ENCODE measurements around the gene TRIM15. TPM values are rescaled to one million over a fixed set of nuclear protein-coding genes. Genes with fewer than 3 reads are reported as not detected.
"Not testable (repeated sequence)": the region's sequence is repeated elsewhere in the genome, so short reads cannot be mapped to it uniquely, and the experiment has no call there.

TRIM15 gene
- total RNA-seq, 3 donors from 2014 or later (not counting 1 experiment from before 2014, with no cell fraction given), result not detected

GRCh38 chr6:30136570-30137286, 26.6 kb upstream of the TRIM15 start:
- WGBS (ENCODE audit: insufficient coverage), result 47% methylated on average over 11 of the region's 11 CpGs
- H3K36me3 ChIP-seq (ENCODE audit: control insufficient read depth, insufficient read depth, low read length), result no peaks in the 10 kb centered on the region
- no peak overlapping the region for H3K4me3 Mint-ChIP-seq
- H3K9me3 ChIP-seq (ENCODE audit: control insufficient read depth, insufficient read depth, low read length), result no peaks in the 10 kb centered on the region
- ATAC-seq, result no peak
- no peaks in the 10 kb centered on the region for H3K4me1 ChIP-seq (ENCODE audit: control insufficient read depth, insufficient read depth, low read length)
- H3K27ac Mint-ChIP-seq, result no peak overlapping the region
- H3K27ac ChIP-seq (ENCODE audit: low read length), result no peak overlapping the region
- H3K4me1 Mint-ChIP-seq, result no peaks in the 10 kb centered on the region
- no peak overlapping the region for H3K4me3 ChIP-seq (ENCODE audit: low read length)
- intact Hi-C loops (cut with micrococcal nuclease), result no loop called here
- no peaks in the 10 kb centered on the region for H3K36me3 Mint-ChIP-seq
- peaks cover 7% of the 10 kb centered on the region for H3K27me3 ChIP-seq (ENCODE audit: control insufficient read depth, insufficient read depth, low read length)
- H3K9me3 Mint-ChIP-seq, result no peaks in the 10 kb centered on the region
- no peak for DNase-seq
- peaks cover 22 to 43% of the 10 kb centered on the region in 2 donors for H3K27me3 Mint-ChIP-seq (ENCODE audit: low read depth in 2 of 2)
- TF ChIP-seq, protein P1, sequence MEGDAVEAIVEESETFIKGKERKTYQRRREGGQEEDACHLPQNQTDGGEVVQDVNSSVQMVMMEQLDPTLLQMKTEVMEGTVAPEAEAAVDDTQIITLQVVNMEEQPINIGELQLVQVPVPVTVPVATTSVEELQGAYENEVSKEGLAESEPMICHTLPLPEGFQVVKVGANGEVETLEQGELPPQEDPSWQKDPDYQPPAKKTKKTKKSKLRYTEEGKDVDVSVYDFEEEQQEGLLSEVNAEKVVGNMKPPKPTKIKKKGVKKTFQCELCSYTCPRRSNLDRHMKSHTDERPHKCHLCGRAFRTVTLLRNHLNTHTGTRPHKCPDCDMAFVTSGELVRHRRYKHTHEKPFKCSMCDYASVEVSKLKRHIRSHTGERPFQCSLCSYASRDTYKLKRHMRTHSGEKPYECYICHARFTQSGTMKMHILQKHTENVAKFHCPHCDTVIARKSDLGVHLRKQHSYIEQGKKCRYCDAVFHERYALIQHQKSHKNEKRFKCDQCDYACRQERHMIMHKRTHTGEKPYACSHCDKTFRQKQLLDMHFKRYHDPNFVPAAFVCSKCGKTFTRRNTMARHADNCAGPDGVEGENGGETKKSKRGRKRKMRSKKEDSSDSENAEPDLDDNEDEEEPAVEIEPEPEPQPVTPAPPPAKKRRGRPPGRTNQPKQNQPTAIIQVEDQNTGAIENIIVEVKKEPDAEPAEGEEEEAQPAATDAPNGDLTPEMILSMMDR (IDR thresholded peaks at IDR 0.05), result no peak

GRCh38 chr6:30140240-30140639, 23.1 kb upstream of the TRIM15 start:
- H3K4me3 ChIP-seq (ENCODE audit: low read length); H3K4me3 Mint-ChIP-seq; H3K36me3 Mint-ChIP-seq; intact Hi-C loops (cut with micrococcal nuclease); H3K36me3 ChIP-seq (ENCODE audit: control insufficient read depth, insufficient read depth, low read length); ATAC-seq; H3K27me3 ChIP-seq (ENCODE audit: control insufficient read depth, insufficient read depth, low read length); H3K4me1 Mint-ChIP-seq; H3K9me3 ChIP-seq (ENCODE audit: control insufficient read depth, insufficient read depth, low read length); H3K27ac ChIP-seq (ENCODE audit: low read length); H3K4me1 ChIP-seq (ENCODE audit: control insufficient read depth, insufficient read depth, low read length); H3K9me3 Mint-ChIP-seq; DNase-seq; H3K27ac Mint-ChIP-seq: not testable (repeated sequence)
- 72% methylated on average over 7 of the region's 8 CpGs for WGBS (ENCODE audit: insufficient coverage)
- H3K27me3 Mint-ChIP-seq (ENCODE audit: low read depth in 2 of 2), result peaks cover 30 to 56% of the 10 kb centered on the region in 2 donors

DNA sequence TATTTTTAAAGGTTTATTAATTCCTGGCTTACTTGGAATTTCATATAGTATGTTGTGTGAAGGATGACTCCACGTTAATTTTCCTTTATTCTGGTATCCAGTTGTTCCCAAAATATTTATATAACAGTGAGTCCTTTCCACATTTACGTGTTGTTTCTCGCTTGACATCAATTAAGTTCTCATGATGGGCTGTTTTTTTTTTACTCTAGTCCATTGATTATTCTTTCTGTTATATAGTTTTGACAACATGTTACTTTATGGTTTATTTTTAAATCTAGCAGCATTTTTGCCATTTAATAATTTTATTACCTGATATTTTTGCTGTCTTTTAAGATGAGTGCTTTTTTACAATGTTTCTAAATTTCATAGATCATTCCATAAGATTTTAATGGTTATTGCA, 20.7 kb upstream of the TRIM15 start:
- Histone ChIP-seq H3K4me1 (ENCODE audit: control insufficient read depth, insufficient read depth, low read length) (no peaks in the 10 kb centered on the region), H3K27ac (ENCODE audit: low read length) (no peak overlapping the region), H3K27me3 (ENCODE audit: control insufficient read depth, insufficient read depth, low read length) (peaks cover 10% of the 10 kb centered on the region), H3K36me3 (ENCODE audit: control insufficient read depth, insufficient read depth, low read length) (no peaks in the 10 kb centered on the region), H3K4me3 (ENCODE audit: low read length) (no peak overlapping the region), H3K9me3 (ENCODE audit: control insufficient read depth, insufficient read depth, low read length) (no peaks in the 10 kb centered on the region)
- H3K4me1 Mint-ChIP-seq, result no peaks in the 10 kb centered on the region
- no peak for DNase-seq
- H3K9me3 Mint-ChIP-seq, result no peaks in the 10 kb centered on the region
- no peak overlapping the region for H3K27ac Mint-ChIP-seq
- H3K36me3 Mint-ChIP-seq, result no peaks in the 10 kb centered on the region
- intact Hi-C loops (cut with micrococcal nuclease), result no loop called here
- WGBS (ENCODE audit: insufficient coverage), result no CpG with 5 or more reads among the region's 3 CpGs
- H3K27me3 Mint-ChIP-seq (ENCODE audit: low read depth in 2 of 2), result peaks cover 33 to 63% of the 10 kb centered on the region in 2 donors
- ATAC-seq, result no peak
- TF ChIP-seq, protein P1 (IDR thresholded peaks at IDR 0.05), result no peak
- H3K4me3 Mint-ChIP-seq, result no peak overlapping the region

- no peaks in the 10 kb centered on the region for H3K36me3 ChIP-seq (ENCODE audit: control insufficient read depth, insufficient read depth, low read length)
- peaks cover 39 to 57% of the 10 kb centered on the region in 2 donors for H3K27me3 Mint-ChIP-seq (ENCODE audit: low read depth in 2 of 2)
- H3K4me3 Mint-ChIP-seq, result no peak overlapping the region
- no peaks in the 10 kb centered on the region for H3K9me3 ChIP-seq (ENCODE audit: control insufficient read depth, insufficient read depth, low read length)
- H3K9me3 Mint-ChIP-seq, result no peaks in the 10 kb centered on the region
- H3K27ac ChIP-seq (ENCODE audit: low read length), result no peak overlapping the region
- H3K27ac Mint-ChIP-seq, result no peak overlapping the region
- TF ChIP-seq, protein P1 (IDR thresholded peaks at IDR 0.05), result no peak
- no peaks in the 10 kb centered on the region for H3K4me1 ChIP-seq (ENCODE audit: control insufficient read depth, insufficient read depth, low read length)
- H3K4me3 ChIP-seq (ENCODE audit: low read length), result no peak overlapping the region
- ATAC-seq, result no peak
- intact Hi-C loops (cut with micrococcal nuclease), result no loop called here
- 89% methylated on average over 2 of the region's 2 CpGs for WGBS (ENCODE audit: insufficient coverage)
- H3K4me1 Mint-ChIP-seq, result no peaks in the 10 kb centered on the region
- peaks cover 8% of the 10 kb centered on the region for H3K27me3 ChIP-seq (ENCODE audit: control insufficient read depth, insufficient read depth, low read length)
- no peak for DNase-seq
- no peaks in the 10 kb centered on the region for H3K36me3 Mint-ChIP-seq
Observed at GRCh38 chr6:30143780-30144179, 19.6 kb upstream of the TRIM15 start.

Measured in natural killer cell (primary cell).